Hepatocyte (in vitro differentiated cells): ENCODE data around the gene IGSF22.

Experiments
- EZH2 ChIP-seq: fragments of 200-600 bp; sonication (generic); IDR thresholded peaks from 2 replicates; pipeline ENCODE4 v1.6.1; 2016; ENCODE audit warnings: antibody characterized with exemption, mild to moderate bottlenecking, borderline replicate concordance
- TF ChIP-seq, protein P1 (sequence below): fragments of 200-600 bp; sonication (generic); IDR thresholded peaks from 2 replicates; pipeline ENCODE4 v1.5.1; 2016; ENCODE audit warnings: antibody characterized with exemption, mild to moderate bottlenecking; ENCODE audit not compliant: poor library complexity

DNA sequence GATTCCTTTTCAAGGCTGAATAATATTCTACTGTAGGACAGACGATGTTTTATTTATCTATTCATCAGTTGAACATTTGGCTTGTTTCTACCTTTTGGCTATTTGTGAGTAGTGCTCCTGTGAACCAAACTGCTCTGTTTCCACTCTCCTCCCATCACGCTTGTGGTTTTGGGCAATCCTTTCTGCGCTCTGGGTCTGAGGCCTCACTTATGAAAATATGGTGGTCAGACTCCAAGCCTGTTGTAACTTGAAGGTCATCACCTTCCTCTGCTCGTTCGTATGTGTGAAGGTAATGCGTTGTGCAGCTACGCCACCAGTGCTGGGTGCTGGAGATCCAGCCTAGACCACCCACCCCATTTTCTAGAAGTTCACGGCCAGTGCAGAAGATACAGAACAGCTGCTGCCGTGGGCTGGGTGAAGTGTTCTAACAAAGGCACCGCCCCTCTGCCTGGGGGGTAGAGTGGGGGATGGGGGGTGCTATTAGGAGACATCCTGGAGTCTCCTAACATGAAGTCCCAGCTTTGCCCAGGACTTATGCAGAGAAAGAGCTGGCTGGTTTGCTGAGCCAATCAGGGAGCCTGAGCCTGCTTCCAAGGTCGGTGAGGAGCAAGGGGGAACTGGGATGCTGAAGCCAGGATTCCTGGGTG is 44.6 kb upstream of the IGSF22 start:
- TF ChIP-seq EZH2, result no peak
- TF ChIP-seq, protein P1, sequence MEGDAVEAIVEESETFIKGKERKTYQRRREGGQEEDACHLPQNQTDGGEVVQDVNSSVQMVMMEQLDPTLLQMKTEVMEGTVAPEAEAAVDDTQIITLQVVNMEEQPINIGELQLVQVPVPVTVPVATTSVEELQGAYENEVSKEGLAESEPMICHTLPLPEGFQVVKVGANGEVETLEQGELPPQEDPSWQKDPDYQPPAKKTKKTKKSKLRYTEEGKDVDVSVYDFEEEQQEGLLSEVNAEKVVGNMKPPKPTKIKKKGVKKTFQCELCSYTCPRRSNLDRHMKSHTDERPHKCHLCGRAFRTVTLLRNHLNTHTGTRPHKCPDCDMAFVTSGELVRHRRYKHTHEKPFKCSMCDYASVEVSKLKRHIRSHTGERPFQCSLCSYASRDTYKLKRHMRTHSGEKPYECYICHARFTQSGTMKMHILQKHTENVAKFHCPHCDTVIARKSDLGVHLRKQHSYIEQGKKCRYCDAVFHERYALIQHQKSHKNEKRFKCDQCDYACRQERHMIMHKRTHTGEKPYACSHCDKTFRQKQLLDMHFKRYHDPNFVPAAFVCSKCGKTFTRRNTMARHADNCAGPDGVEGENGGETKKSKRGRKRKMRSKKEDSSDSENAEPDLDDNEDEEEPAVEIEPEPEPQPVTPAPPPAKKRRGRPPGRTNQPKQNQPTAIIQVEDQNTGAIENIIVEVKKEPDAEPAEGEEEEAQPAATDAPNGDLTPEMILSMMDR, result no peak
